ENCODE results near the gene UTS2B.

UTS2B gene

DNA sequence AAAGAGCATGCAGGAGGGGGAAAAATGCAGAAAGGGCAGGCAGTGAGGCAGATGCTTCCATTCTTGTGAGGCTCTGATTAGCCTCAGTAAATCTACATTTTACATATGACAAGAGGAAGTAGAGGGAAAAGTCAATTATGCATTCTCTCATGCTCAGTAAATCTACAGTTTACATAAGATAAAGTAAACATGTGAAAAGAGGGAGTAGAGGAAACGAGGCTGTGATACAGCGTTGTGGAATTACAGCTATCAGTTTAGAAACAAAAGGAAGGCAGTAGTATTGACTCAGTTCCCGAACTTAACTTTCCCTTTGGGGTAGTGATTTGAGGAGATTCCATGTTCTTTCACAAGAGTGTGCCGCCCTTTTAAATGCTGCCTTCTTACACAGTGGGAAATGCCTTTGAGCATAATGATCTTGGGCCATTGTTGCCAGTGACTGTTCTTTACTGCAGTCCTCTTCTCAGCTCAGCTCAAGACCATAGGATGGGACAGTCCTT, 92.0 kb downstream of the UTS2B start:
- no peak for DNase-seq (ENCODE audit: low read depth in 3 of 3)

DNA sequence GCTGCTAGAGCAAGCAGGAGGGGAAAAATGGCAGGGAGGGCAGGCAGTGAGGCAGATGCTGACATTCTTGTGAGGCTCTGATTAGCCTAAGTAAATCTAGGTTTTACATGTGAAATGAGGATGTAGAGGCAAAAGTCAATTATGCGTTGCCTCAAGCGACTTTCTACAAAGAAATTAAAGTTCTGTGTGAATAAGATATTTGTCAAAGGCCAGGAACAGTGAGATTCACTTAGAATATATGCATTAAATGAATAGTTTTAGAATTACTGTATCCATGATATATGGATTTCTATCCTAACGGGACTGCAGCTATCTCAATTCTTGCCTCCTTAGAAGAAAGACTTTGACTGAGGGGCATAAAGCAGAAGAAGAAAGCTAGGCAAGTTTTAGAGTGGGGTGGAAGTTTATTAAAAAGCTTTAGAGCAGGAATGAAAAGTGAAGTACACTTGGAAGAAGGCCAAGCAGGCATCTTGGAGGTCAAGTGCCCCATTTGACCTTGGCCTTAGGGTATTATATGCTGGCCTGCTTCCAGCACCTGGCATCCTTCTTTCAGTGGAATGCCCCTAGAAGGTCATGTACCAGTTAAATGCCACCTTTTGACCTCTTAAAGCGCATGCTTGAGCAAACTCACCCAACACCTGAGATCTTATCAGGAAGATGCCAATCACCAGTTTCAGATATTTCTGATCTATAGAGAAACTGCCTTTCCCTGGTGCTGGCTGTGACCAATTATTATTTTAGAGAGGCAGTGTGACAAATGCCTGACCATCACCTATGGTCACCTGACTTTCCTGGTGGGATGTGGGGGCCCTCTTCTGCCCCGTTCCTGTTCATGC, 93.1 kb downstream of the UTS2B start:
- DNase-seq (ENCODE audit: low read depth in 3 of 3), result no peak

DNA sequence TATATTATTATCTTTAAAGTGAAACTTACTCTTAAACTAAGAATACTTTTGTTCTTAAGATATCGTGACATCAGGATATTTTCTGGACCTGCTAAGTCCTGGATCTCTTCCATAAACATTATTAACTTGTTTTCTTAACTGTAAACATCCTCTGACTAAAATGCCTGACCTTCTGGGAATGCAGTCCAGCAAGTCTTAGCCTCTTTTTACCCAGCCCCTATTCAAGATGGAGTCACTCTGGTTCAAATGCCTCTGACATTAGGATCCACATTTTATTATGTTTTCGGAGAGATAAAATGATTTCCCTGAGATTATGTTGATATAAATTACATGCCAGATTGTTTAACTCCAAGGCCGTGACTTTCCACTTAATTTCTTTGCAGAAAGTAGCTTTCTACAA, 93.7 kb downstream of the UTS2B start:
- no peak for DNase-seq (ENCODE audit: low read depth in 3 of 3)

DNA sequence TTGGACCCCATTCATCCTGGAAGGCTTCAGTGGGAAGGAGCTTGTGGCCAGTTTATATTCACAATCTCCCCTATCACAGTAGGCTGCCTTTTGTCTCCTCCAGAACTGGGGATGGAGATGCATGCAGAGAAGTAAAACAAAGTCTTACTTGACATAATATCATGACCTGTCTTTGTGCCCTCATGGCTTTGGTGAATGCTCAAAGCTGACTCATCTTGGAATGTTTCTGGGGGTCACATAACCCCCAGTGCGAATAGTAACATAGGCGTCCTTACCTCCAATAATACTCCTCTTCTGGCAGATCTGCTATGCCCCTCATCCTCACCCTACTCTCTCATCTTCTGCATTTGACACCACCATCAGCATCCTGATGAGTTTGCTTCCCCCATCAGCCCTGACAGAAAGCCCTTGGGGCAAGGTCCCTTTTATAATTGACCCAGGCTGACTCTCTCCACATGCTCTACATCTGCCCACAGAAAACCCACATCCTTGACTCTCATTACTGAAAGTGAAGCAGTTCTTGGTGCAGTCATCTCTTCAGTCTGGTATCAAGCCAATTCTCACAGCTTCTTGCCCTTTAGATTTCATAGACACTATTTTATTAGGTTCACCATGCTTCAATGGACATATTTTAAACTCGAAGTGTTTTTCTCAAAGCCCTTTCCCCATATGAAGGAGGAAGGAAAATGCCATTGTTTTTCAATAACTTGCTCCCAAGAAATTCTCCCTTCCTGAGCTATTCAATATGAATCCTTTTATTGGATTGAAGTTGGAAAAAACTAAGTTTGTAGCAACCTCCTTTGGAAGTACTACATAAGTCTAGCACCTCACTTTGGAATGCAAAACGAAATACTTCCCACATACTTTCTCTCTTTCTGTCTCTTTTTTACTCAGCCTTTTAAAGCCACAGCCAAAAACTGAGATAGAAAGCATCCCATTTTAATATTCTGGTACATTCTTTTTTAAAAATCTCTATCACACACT, 94.7 kb downstream of the UTS2B start:
- no peak for DNase-seq (ENCODE audit: low read depth in 3 of 3)

DNA sequence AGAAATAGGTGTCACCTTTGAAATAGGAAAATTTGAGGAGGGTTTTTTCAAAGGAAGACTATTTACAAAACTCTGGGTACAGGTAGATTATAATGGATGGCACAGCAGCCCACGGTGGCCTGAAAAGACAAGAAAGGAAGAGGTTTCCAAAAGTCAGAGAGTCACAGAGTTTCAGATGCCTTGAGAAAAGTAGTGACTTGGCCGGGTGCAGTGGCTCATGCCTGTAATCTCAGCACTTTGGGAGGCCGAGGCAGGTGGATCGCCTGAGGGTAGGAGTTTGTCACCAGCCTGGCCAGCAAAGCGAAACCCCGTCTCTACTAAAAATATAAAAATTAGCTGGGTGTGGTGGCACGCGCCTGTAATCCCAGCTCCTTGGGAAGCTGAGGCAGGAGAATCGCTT, 96.1 kb downstream of the UTS2B start:
- DNase-seq (ENCODE audit: low read depth in 3 of 3), result no peak

DNA sequence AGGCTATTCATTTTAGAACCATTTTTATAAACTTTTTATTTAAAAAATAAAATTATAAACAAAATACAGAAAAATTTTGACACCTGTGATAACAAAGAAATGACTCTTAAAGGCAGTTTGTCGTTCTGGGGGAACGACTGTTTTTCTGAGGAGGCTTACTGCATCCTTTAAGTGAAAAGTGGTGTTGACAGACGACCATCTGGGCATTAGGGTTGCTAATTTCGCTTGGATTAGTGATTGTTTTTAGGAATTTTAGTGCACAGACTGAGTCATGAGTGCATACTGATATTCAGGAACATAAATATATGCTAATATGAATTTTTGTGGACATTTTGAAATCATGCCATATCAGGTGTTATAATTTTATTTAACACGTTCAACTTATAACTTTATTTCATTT, 102.8 kb downstream of the UTS2B start:
- DNase-seq (ENCODE audit: low read depth in 3 of 3), result no peak

DNA sequence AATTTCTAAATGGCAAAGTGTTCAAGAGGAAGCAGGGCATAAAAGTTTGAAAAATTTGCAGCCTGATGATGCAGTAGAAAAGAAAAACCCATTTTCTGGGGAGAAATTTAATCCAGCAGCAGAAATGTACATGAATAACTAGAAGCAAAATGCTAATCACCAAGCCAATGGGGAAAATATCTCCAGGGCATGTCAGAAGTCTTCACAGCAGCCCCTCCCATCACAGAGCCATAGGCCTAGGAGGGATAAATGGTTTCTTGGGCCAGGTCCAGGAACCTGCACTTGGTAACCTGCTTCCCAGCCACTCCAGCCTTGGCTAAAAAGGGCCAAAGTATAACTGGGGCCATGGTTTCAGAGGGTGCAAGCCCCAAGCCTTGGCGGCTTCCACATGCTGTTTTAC, 108.7 kb downstream of the UTS2B start:
- no peak for DNase-seq (ENCODE audit: low read depth in 3 of 3)

DNA sequence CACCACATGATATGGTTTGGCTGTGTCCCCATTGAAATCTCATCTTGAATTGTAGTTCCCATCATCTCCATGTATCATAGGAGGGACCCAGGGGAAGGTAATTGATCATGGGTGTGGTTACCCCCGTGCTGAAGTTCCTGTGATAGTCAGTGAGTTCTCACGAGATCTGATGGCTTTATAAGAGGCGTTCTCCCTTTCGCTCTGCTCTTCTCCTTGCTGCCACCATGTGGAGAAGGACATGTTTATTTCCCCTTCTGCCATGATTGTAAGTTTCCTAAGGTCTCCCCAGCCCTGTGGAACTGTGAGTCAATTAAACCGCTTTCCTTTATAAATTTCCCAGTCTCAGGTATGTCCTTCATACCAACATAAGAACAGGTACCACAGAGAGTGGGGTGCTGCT, 109.4 kb downstream of the UTS2B start:
- DNase-seq (ENCODE audit: low read depth in 3 of 3), result no peak

DNA sequence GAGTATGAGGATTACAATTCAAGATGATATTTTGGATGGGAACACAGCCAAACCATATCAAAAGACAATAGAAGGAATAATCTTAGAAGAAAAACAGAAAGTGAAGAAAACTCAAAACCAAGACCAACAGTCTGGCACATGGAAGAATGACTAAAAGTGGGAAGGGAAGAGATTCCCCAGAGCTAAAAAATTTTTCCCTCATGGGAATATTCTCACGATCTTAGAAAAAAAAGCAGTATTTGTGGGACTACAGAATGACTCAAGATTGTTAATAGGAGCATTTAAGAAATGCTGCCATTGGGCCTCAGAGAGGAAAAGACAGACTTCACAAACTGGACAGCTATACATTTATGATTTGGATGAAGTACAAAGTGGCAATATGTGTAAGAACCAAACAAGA, 113.0 kb downstream of the UTS2B start:
- DNase-seq (ENCODE audit: low read depth in 3 of 3), result no peak
